ENCODE results near the gene ZNF81. TPM values are rescaled to one million over a fixed set of nuclear protein-coding genes. Genes with fewer than 3 reads are reported as not detected.
"Not testable (repeated sequence)": the region's sequence is repeated elsewhere in the genome, so short reads cannot be mapped to it uniquely, and the experiment has no call there.

The ZNF81 gene
- total RNA-seq, 1 donor from 2014 or later, result 5.3 TPM

GRCh38 chrX:47900833-47901232, 64.1 kb downstream of the ZNF81 start:
- intact Hi-C loops (cut with DNase I), result no loop called here
- ATAC-seq (ENCODE audit: poor library complexity) (no peak), DNase-seq (no peak)

- ATAC-seq (ENCODE audit: poor library complexity) (no peak), DNase-seq (no peak)
- intact Hi-C loops (cut with DNase I), result no loop called here
Measured at GRCh38 chrX:47902161-47902560, 65.5 kb downstream of the ZNF81 start.

DNA sequence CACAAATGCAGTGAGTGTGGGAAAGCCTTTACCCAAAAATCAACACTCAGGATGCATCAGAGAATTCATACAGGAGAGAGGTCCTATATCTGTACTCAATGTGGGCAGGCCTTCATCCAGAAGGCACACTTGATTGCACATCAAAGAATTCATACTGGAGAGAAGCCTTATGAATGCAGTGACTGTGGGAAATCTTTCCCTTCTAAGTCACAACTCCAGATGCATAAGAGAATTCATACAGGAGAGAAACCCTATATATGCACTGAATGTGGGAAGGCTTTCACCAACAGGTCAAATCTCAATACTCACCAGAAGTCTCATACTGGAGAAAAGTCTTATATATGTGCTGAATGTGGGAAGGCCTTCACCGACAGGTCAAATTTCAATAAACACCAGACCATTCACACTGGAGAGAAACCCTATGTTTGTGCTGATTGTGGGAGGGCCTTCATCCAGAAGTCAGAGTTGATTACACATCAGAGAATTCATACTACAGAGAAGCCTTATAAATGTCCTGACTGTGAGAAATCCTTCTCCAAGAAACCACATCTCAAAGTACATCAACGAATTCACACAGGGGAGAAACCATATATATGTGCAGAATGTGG, 79.3 kb downstream of the ZNF81 start:
- DNase-seq (no peak), ATAC-seq (ENCODE audit: poor library complexity) (no peak)
- intact Hi-C loops (cut with DNase I), result no loop called here

- ATAC-seq (ENCODE audit: poor library complexity), result no peak
- intact Hi-C loops (cut with DNase I), result no loop called here
- DNase-seq, result no peak
Measured at GRCh38 chrX:47918274-47918673, 81.6 kb downstream of the ZNF81 start.

DNA sequence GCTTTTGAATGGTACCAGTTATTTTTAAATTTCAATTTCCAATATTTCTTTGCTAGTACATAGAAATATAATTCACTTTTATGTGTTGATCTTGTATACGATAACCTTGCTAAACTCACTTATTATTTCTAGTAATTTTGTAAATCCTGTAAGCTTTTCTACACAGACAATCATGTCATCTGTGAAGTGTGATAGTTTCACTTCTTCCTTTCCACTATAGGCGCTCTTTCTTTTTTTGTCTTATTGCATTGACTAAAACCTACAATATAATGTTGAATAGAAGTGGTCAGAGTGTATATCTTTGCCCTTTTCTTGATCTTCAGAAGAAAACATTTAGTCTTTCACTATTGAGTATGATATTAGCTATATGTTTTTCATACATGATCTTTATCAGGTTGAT, 90.5 kb downstream of the ZNF81 start:
- intact Hi-C loops (cut with DNase I), result no loop called here
- DNase-seq, result no peak
- no peak for ATAC-seq (ENCODE audit: poor library complexity)

DNA sequence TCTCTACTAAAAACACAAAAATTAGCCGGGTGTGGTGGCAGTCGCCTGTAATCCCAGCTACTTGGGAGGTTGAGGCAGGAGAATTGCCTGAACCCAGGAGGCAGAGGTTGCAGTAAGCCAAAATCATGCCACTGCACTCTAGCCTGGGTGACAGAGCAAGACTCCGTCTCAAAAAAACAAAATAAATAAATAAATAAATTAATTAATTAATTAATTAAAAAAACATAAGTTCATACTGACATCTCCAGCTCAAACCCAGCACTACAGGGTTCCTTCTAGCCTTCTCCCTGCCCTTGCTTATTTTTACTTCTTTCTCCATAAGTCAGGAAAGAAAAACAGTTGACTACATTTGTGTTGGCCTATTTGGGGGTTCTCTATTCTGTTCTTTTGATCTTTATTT, 95.3 kb downstream of the ZNF81 start:
- intact Hi-C loops (cut with DNase I); ATAC-seq (ENCODE audit: poor library complexity); DNase-seq: not testable (repeated sequence)

GRCh38 chrX:47933946-47934345, 97.2 kb downstream of the ZNF81 start:
- intact Hi-C loops (cut with DNase I), result no loop called here
- DNase-seq, result no peak

DNA sequence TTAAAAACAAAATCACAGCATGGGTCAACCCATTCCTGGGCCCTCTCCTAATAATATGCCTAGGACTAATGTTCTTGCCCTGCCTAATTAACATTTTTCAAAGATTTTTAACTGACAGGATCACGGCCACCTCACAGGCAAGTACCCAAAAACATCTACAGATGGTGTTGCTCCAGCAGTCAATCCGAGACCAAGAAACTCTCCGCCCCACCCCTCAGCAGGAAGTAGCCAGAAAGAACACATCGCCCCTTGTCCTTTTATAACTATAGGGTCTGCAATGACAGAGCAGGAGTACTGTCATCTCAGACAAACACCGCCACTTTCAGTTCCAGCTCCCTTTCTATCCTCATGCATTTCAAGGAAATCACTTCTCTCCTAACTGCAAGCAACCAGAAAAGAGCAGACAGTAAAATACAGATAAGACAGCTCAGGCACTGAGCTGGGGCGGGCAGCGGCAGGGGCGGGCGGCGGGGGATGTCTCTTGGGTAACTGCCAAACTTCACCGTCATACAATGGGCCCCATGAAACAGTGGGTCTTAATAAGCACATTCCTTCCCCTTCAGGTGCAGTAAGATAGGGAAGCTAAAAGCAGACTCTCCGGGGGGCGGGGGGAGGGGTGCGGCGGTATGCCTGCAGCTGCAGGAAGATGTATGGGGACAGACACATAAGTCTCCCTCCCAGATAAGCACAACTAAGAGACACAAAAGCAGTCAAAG, 99.7 kb downstream of the ZNF81 start:
- intact Hi-C loops (cut with DNase I), result no loop called here
- DNase-seq (no peak), ATAC-seq (ENCODE audit: poor library complexity) (no peak)

More at GRCh38 chrX:47933946-47934345, 97.2 kb downstream of the ZNF81 start:
- no peak for ATAC-seq (ENCODE audit: poor library complexity)

- ATAC-seq (ENCODE audit: poor library complexity), result no peak
- no peak for DNase-seq
- intact Hi-C loops (cut with DNase I), result no loop called here
Measured at GRCh38 chrX:47936940-47937317, 100.2 kb downstream of the ZNF81 start.

GRCh38 chrX:47940448-47940847, 103.7 kb downstream of the ZNF81 start:
- intact Hi-C loops (cut with DNase I), result no loop called here
- DNase-seq (no peak), ATAC-seq (ENCODE audit: poor library complexity) (no peak)

GRCh38 chrX:47941423-47941822, 104.7 kb downstream of the ZNF81 start:
- ATAC-seq (ENCODE audit: poor library complexity), result no peak
- DNase-seq, result no peak
- intact Hi-C loops (cut with DNase I), result no loop called here

- DNase-seq; intact Hi-C loops (cut with DNase I); ATAC-seq (ENCODE audit: poor library complexity): not testable (repeated sequence)
Measured at GRCh38 chrX:47955295-47955694, 118.6 kb downstream of the ZNF81 start.

DNA sequence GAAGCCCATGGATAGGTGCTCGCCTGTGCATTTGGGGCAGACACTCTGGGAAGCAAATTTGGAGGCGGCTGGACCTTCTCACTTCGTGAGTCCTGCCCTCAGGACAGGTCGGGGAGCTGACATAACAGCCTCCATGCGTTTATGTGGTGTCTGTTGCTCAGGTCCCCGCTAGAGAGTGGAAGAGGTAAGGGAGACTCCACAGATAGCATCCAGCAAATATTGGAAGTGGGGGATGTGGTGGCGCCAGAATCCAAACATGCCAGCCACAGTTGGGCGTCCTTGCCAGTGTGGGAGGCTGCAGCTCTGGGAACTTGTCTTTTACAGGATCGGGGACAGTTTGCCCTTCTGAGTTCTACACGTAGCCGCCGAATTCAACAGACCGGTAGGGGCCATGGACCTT, 119.3 kb downstream of the ZNF81 start:
- DNase-seq, result no peak
- ATAC-seq (ENCODE audit: poor library complexity), result no peak
- intact Hi-C loops (cut with DNase I), result no loop called here

GRCh38 chrX:47958206-47958605, 121.5 kb downstream of the ZNF81 start:
- DNase-seq; ATAC-seq (ENCODE audit: poor library complexity); intact Hi-C loops (cut with DNase I): not testable (repeated sequence)

DNA sequence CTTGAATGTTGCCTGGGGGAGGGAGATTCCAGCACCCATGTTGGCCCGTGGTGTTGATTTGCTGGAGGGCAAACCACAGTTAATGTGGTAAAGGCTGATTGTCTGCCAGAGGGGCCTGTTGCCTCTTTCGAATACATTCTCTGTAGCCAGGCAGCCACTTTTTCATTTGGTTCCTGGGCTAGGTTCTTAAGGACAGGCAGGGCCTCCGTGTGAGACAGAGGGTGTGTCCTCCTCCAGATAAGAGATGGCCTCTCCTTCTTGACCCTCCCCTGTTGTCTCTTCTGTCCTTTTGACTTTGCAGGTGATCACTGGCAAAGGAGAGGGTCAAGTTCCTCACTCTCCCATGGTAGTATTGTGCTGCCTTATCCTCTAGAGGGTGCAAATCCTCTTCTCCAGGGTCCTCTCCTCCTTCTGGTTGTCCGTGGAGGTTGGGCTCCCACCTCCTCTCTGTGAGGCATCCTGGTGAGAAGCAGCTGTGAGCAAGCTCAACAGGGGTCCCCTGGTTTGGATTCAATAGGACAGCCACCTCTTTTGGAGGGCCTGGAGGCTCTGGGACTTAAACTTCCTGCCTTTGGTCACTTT, 122.2 kb downstream of the ZNF81 start:
- no peak for DNase-seq
- intact Hi-C loops (cut with DNase I), result no loop called here

DNA sequence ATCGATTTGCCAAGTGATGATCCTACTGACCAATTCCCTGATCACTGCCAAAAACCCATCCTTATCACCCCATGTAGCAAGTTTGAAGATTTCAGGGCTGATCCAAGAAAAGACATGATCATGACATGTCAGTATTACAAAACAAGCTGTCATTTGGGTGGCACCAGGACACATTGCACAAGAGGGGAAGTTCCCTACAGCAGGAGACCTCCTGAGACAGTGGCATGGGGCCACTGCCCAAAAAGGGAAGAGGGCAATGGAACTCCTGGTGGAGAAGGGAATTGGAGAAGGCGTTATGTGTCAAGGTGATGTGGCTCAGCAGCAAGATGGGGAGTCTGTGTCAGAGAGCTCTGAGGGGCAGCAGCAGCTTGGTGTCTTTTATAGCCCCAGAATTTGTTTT, 123.7 kb downstream of the ZNF81 start:
- DNase-seq (no peak), ATAC-seq (ENCODE audit: poor library complexity) (no peak)
- intact Hi-C loops (cut with DNase I), result no loop called here

More for the DNA sequence above, 122.2 kb downstream of the ZNF81 start:
- ATAC-seq (ENCODE audit: poor library complexity), result no peak

- DNase-seq; intact Hi-C loops (cut with DNase I); ATAC-seq (ENCODE audit: poor library complexity): not testable (repeated sequence)
Measured at GRCh38 chrX:47961830-47962229, 125.1 kb downstream of the ZNF81 start.

DNA sequence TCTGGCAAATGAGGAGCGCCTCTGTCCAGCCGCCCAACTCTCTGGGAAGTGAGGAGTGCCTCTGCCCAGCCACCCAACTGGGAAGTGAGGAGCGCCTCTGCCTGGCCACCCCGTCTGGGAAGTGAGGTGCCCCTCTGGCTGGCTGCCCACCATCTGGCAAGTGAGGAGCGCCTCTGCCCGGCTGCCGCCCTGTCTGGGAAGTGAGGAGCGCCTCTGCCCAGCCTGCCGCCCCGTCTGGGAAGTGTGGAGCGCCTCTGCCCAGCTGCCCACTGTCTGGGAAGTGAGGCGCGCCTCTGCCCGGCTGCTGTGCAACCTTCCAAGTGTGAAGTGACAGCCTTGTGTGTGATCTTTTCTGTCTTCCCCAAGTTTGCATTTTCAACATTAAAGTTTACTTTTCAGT, 128.8 kb downstream of the ZNF81 start:
- intact Hi-C loops (cut with DNase I); ATAC-seq (ENCODE audit: poor library complexity); DNase-seq: not testable (repeated sequence)

Measured in Right ventricle myocardium superior (tissue), 1 donor.